Measurements from ENCODE around the gene C11orf42.

Gene C11orf42

GRCh38 chr11:6260207-6260726 lies 54.9 kb downstream of the C11orf42 start:
- DNase-seq (ENCODE audit: low read depth), result no peak
- H3K4me3 ChIP-seq (replicated peaks; ENCODE audit: low read depth, low read length), result no peak overlapping the region
- TF ChIP-seq CTCF (IDR thresholded peaks at IDR 0.05; ENCODE audit: low read length, missing control alignments), result no peak
